Measurements from ENCODE around the gene FGFR1OP2. TPM values are rescaled to one million over a fixed set of nuclear protein-coding genes. Genes with fewer than 3 reads are reported as not detected.

Gene FGFR1OP2
- total RNA-seq (2012; rRNA removed) (31.0 and 56.4 TPM in 2 replicates), polyA plus RNA-seq (2012; rRNA removed) (21.3 and 26.7 TPM in 2 replicates), Bru-seq, nascent RNA (percentile 83 among the genes with signal in this experiment), BruChase-seq, experiment 1, labeled RNA remaining after a 6-hour chase (percentile 79 among the genes with signal in this experiment), BruChase-seq, experiment 2, labeled RNA remaining after a 2-hour chase (percentile 86 among the genes with signal in this experiment)
- 13.6 and 16.9 TPM in 2 replicates for polyA plus RNA-seq (2012; cell fraction: cytosol; rRNA removed)
- polyA plus RNA-seq (2012; cell fraction: nucleus; rRNA removed; ENCODE audit: low replicate concordance), result 7.6 and 21.6 TPM in 2 replicates
- long read RNA-seq, transcript FGFR1OP2-206 (5 exons, 956 nt), result minor isoform, 6 of 29 reads
- long read RNA-seq, transcript FGFR1OP2-202 (6 exons, 2,790 nt), result minor isoform, 9 of 29 reads
- long read RNA-seq, transcript FGFR1OP2-201 (7 exons, 2,924 nt), result major isoform, 11 of 29 reads
- long read RNA-seq, partial matches to known transcripts, result 0 of 29 reads
- long read RNA-seq, other reads (novel, unspliced or antisense), result 3 of 29 reads

- dilution Hi-C loops (cut with HindIII; ENCODE audit: low sequenced_read_pairs, unreplicated experiment), result no loop called here
- H4K20me1 ChIP-seq (ENCODE audit: insufficient read depth, low read length), result peaks cover 20% of the 10 kb centered on the region; the same call in 1 of the 2 replicates
- peak within 1 kb of the TSS; percentile 80 for H4K5ac ChIP-seq (ENCODE audit: low read depth, low read length)
- in situ Hi-C loops (cut with MboI; ENCODE audit: low sequenced_read_pairs), result no loop called here
- peak within 1 kb of the TSS; percentile 65 for H2AK5ac ChIP-seq (ENCODE audit: low read depth, low read length)
- H3K36me3 ChIP-seq (ENCODE audit: control insufficient read depth, insufficient read depth, low read length), result no peaks in the 10 kb centered on the region
- peaks cover 2% of the 10 kb centered on the region for H3K4me1 ChIP-seq (ENCODE audit: control insufficient read depth, insufficient read depth, low read length)
- TSS peak; percentile 19 for BruUV-seq (replicated peaks)
- H2BK120ac ChIP-seq (ENCODE audit: low read depth, low read length), result peak within 1 kb of the TSS; percentile 96
- no peaks in the 10 kb centered on the region for H3K27me3 ChIP-seq (ENCODE audit: control insufficient read depth, insufficient read depth, low read length)
- H3K18ac ChIP-seq (ENCODE audit: low read depth, low read length), result peak within 1 kb of the TSS; percentile 87
- peak within 1 kb of the TSS; percentile 92 for H3K9ac ChIP-seq (ENCODE audit: low read depth, low read length)
- ATAC-seq (ENCODE audit: low read depth) (peak; percentile 95), DNase-seq (peak; percentile 99)
- peak within 1 kb of the TSS; percentile 99 for H4K91ac ChIP-seq (ENCODE audit: insufficient read depth, low read depth, low read length)
- H3K14ac ChIP-seq (replicated peaks; ENCODE audit: low read depth, low read length), result peak within 1 kb of the TSS; percentile 100
- H3K79me1 ChIP-seq (ENCODE audit: low read depth in 1 of 2, low read length in 2 of 2), result peaks cover 7 to 47% of the 10 kb centered on the region in 2 experiments
- H3K4me3 ChIP-seq (ENCODE audit: insufficient read depth, low read depth, low read length), result peak within 1 kb of the TSS; percentile 89
- H4K8ac ChIP-seq (ENCODE audit: low read depth in 2 of 2, low read length in 2 of 2), result peak within 1 kb of the TSS; percentile 64 to 99
- H3K9me1 ChIP-seq (ENCODE audit: insufficient read depth, low read length), result no peaks in the 10 kb centered on the region; the same call in 1 of the 2 replicates
- intact Hi-C loops (cut with micrococcal nuclease), result loop anchor here (5.0 kb wide), 1 partner anchor 74 kb away; the partner anchor contains the start of gene TM7SF3
- H3K27ac ChIP-seq (ENCODE audit: insufficient read depth, low read length), result peak within 1 kb of the TSS; percentile 92
- H3K56ac ChIP-seq (ENCODE audit: extremely low read depth, insufficient read depth, low read length), result peak within 1 kb of the TSS; percentile 99
- peak within 1 kb of the TSS; percentile 95 for H2AK9ac ChIP-seq (replicated peaks; ENCODE audit: low read depth, low read length, poor library complexity)
- no peak for TF ChIP-seq RCOR1 (IDR thresholded peaks at IDR 0.05; ENCODE audit: insufficient replicate concordance, low read length)
- TF ChIP-seq, protein P1, sequence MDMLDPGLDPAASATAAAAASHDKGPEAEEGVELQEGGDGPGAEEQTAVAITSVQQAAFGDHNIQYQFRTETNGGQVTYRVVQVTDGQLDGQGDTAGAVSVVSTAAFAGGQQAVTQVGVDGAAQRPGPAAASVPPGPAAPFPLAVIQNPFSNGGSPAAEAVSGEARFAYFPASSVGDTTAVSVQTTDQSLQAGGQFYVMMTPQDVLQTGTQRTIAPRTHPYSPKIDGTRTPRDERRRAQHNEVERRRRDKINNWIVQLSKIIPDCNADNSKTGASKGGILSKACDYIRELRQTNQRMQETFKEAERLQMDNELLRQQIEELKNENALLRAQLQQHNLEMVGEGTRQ (IDR thresholded peaks at IDR 0.05; ENCODE audit: low read depth, low read length), result no peak
- TF ChIP-seq CEBPB (IDR thresholded peaks at IDR 0.05; ENCODE audit: low read depth, low read length), result no peak
- TF ChIP-seq NFE2L2 (IDR thresholded peaks at IDR 0.05; ENCODE audit: low read depth, low read length), result no peak
- TF ChIP-seq RAD21 (IDR thresholded peaks at IDR 0.05; ENCODE audit: low read length), result no peak
- TF ChIP-seq MXI1 (IDR thresholded peaks at IDR 0.05; ENCODE audit: borderline replicate concordance, low read depth, low read length), result peak; percentile 71; the same call in 1 of the 2 replicates
- TF ChIP-seq MAZ (IDR thresholded peaks at IDR 0.05; ENCODE audit: borderline replicate concordance, low read depth, low read length), result peak; percentile 55; the same call in 1 of the 2 replicates
- no peak for TF ChIP-seq FOS (IDR thresholded peaks at IDR 0.05; ENCODE audit: low read depth, low read length)
- peak; percentile 28; the same call in 1 of the 2 replicates for TF ChIP-seq BHLHE40 (IDR thresholded peaks at IDR 0.05; ENCODE audit: low read depth, low read length)
- TF ChIP-seq RFX5 (IDR thresholded peaks at IDR 0.05; ENCODE audit: low read depth, low read length), result no peak
- peak; percentile 97 for TF ChIP-seq POLR2A (IDR thresholded peaks at IDR 0.05; ENCODE audit: low read depth, low read length)
- TF ChIP-seq, protein P2, sequence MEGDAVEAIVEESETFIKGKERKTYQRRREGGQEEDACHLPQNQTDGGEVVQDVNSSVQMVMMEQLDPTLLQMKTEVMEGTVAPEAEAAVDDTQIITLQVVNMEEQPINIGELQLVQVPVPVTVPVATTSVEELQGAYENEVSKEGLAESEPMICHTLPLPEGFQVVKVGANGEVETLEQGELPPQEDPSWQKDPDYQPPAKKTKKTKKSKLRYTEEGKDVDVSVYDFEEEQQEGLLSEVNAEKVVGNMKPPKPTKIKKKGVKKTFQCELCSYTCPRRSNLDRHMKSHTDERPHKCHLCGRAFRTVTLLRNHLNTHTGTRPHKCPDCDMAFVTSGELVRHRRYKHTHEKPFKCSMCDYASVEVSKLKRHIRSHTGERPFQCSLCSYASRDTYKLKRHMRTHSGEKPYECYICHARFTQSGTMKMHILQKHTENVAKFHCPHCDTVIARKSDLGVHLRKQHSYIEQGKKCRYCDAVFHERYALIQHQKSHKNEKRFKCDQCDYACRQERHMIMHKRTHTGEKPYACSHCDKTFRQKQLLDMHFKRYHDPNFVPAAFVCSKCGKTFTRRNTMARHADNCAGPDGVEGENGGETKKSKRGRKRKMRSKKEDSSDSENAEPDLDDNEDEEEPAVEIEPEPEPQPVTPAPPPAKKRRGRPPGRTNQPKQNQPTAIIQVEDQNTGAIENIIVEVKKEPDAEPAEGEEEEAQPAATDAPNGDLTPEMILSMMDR (conservative IDR thresholded peaks at IDR 0.05; ENCODE audit: low read depth, low read length), result no peak
- peak within 1 kb of the TSS; percentile 89 for H2BK5ac ChIP-seq (ENCODE audit: low read depth, low read length, poor library complexity, severe bottlenecking)
- H2AFZ ChIP-seq (replicated peaks; ENCODE audit: low read length, poor library complexity), result peak within 1 kb of the TSS; percentile 99
- H2BK20ac ChIP-seq (ENCODE audit: low read depth, low read length), result peak within 1 kb of the TSS; percentile 86; the same call in 1 of the 2 replicates
- 1% methylated on average over 18 of the region's 69 CpGs; no CpG with 5 or more reads in 1 of the 2 experiments for WGBS, 2 experiments (ENCODE audit: extremely low coverage in 2 of 2, insufficient read length in 1 of 2)
- peak within 1 kb of the TSS; percentile 99 for H3K4ac ChIP-seq (ENCODE audit: low read depth, low read length)
- peak within 1 kb of the TSS; percentile 91; the same call in 1 of the 3 replicates for H2BK15ac ChIP-seq (ENCODE audit: low read depth, low read length)
- peak within 1 kb of the TSS; percentile 99 for H3K23ac ChIP-seq (ENCODE audit: low read depth, low read length)
- no peaks in the 10 kb centered on the region for H3K9me3 ChIP-seq (ENCODE audit: control insufficient read depth, insufficient read depth, low read length)
- ChIA-PET POLR2A (ENCODE audit: unreplicated experiment) (no interaction called here), CTCF (no interaction called here)
- peak within 1 kb of the TSS; percentile 99 for H3K4me2 ChIP-seq (ENCODE audit: low read depth, low read length)
Observed at GRCh38 chr12:26937863-26938700, at the start of gene FGFR1OP2, which contains the start of gene INTS13. Gene FGFR1OP2, plus strand, starts transcription at chr12:26938470. Its CDS starts 15,689 bp downstream, at chr12:26954159. Gene INTS13, minus strand, starts transcription at chr12:26937981. Its CDS starts 1,178 bp downstream, at chr12:26936803.

Measured in IMR-90 (cell line).